HG03108 (cell line): ENCODE results near the gene LY6G5B.
"Not testable (repeated sequence)": the region's sequence is repeated elsewhere in the genome, so short reads cannot be mapped to it uniquely, and the experiment has no call there.

Experiments
- ATAC-seq: cut with Tn5 transposase; IDR thresholded peaks from one replicate; pipeline ENCODE4 v1.9.1; 2021; ENCODE audit warnings: moderate library complexity; ENCODE audit not compliant: unreplicated experiment

The LY6G5B gene

GRCh38 chr6:31690231-31691077 lies 20.7 kb downstream of the LY6G5B start:
- ATAC-seq = no peak

- ATAC-seq = no peak
Observed at GRCh38 chr6:31691078-31691463, 21.3 kb downstream of the LY6G5B start.

GRCh38 chr6:31691564-31692108 lies 21.9 kb downstream of the LY6G5B start:
- no peak for ATAC-seq

- ATAC-seq = no peak
Observed at GRCh38 chr6:31692353-31692752, 22.6 kb downstream of the LY6G5B start.

GRCh38 chr6:31692886-31693285 lies 23.1 kb downstream of the LY6G5B start:
- ATAC-seq = no peak

- no peak for ATAC-seq
Observed at GRCh38 chr6:31693535-31693934, 23.8 kb downstream of the LY6G5B start.

- no peak for ATAC-seq
Observed at GRCh38 chr6:31697555-31697954, 27.8 kb downstream of the LY6G5B start.

GRCh38 chr6:31700740-31701401 lies 31.1 kb downstream of the LY6G5B start:
- no peak for ATAC-seq

- no peak for ATAC-seq
Observed at GRCh38 chr6:31701666-31702404, 32.1 kb downstream of the LY6G5B start.

GRCh38 chr6:31702405-31702818 lies 32.6 kb downstream of the LY6G5B start:
- no peak for ATAC-seq

- ATAC-seq = peak; percentile 84
Observed at GRCh38 chr6:31702819-31703716, 33.3 kb downstream of the LY6G5B start, which contains the start of gene ABHD16A. Gene ABHD16A, minus strand, starts transcription at chr6:31703324. Its CDS starts 43 bp downstream, at chr6:31703281.

- no peak for ATAC-seq
Observed at GRCh38 chr6:31705931-31706330, 36.2 kb downstream of the LY6G5B start.

GRCh38 chr6:31706599-31706998 lies 36.8 kb downstream of the LY6G5B start, which contains the start of gene LY6G6F:
Gene LY6G6F, plus strand, starts transcription at chr6:31706866. Its CDS starts 41 bp downstream, at chr6:31706907.
- no peak for ATAC-seq

GRCh38 chr6:31707701-31708100 lies 37.9 kb downstream of the LY6G5B start:
- no peak for ATAC-seq

- ATAC-seq = no peak
Observed at GRCh38 chr6:31708224-31708623, 38.4 kb downstream of the LY6G5B start.

GRCh38 chr6:31709157-31709556 lies 39.4 kb downstream of the LY6G5B start:
- not testable (repeated sequence) for ATAC-seq

- ATAC-seq = no peak
Observed at GRCh38 chr6:31710523-31711219, 40.9 kb downstream of the LY6G5B start.

GRCh38 chr6:31711233-31711632 lies 41.5 kb downstream of the LY6G5B start:
- ATAC-seq = no peak

GRCh38 chr6:31712296-31712695 lies 42.5 kb downstream of the LY6G5B start:
- ATAC-seq = no peak
